HL-60 (cell line): ENCODE results near the gene VAV2.

ENCODE experiments used
- DNase-seq, 2 experiments: peaks; one replicate each; pipeline ENCODE4 v3.0.0-alpha.2; 2010 to 2020; ENCODE audit warnings: low read depth in 1 of 2, low spot score in 1 of 2
- H3K27ac ChIP-seq: fragments of 250-450 bp; sonication (Bioruptor Pico); replicated peaks from 2 replicates; pipeline ENCODE4 v1.5.1; 2020; ENCODE audit warnings: mild to moderate bottlenecking, moderate library complexity
- H3K27me3 ChIP-seq: fragments of 250-450 bp; sonication (Bioruptor Pico); 2 replicates; pipeline ENCODE4 v1.5.1; 2021; ENCODE audit warnings: mild to moderate bottlenecking, moderate library complexity; ENCODE audit not compliant: insufficient read depth, poor library complexity, severe bottlenecking
- H3K4me3 ChIP-seq: replicated peaks from 2 replicates; pipeline ENCODE4 v1.5.1; 2011; ENCODE audit warnings: mild to moderate bottlenecking, control low read depth, low read length; ENCODE audit not compliant: insufficient read depth
- CTCF ChIP-seq: IDR thresholded peaks from one replicate; pipeline ENCODE4 v1.5.1; 2011; ENCODE audit warnings: low read length, control low read depth, inconsistent platforms; ENCODE audit not compliant: insufficient read depth
- GABPA ChIP-seq: IDR thresholded peaks from 2 replicates; pipeline ENCODE4 v1.6.1; 2012; ENCODE audit warnings: low read depth
- POLR2AphosphoS5 ChIP-seq: IDR thresholded peaks from 2 replicates; pipeline ENCODE4 v1.6.1; 2012; ENCODE audit warnings: low read depth
- SPI1 ChIP-seq: IDR thresholded peaks from 2 replicates; pipeline ENCODE4 v1.6.1; 2012; ENCODE audit warnings: low read depth, mild to moderate bottlenecking, borderline replicate concordance
- TF ChIP-seq, protein P1 (sequence below): IDR thresholded peaks from 2 replicates; pipeline ENCODE4 v1.6.1; 2012; ENCODE audit warnings: low read depth; ENCODE audit not compliant: insufficient replicate concordance

VAV2 gene

GRCh38 chr9:133794016-133794760, 197.9 kb downstream of the VAV2 start:
- TF ChIP-seq GABPA, result no peak
- no peak for TF ChIP-seq CTCF
- TF ChIP-seq, protein P1, sequence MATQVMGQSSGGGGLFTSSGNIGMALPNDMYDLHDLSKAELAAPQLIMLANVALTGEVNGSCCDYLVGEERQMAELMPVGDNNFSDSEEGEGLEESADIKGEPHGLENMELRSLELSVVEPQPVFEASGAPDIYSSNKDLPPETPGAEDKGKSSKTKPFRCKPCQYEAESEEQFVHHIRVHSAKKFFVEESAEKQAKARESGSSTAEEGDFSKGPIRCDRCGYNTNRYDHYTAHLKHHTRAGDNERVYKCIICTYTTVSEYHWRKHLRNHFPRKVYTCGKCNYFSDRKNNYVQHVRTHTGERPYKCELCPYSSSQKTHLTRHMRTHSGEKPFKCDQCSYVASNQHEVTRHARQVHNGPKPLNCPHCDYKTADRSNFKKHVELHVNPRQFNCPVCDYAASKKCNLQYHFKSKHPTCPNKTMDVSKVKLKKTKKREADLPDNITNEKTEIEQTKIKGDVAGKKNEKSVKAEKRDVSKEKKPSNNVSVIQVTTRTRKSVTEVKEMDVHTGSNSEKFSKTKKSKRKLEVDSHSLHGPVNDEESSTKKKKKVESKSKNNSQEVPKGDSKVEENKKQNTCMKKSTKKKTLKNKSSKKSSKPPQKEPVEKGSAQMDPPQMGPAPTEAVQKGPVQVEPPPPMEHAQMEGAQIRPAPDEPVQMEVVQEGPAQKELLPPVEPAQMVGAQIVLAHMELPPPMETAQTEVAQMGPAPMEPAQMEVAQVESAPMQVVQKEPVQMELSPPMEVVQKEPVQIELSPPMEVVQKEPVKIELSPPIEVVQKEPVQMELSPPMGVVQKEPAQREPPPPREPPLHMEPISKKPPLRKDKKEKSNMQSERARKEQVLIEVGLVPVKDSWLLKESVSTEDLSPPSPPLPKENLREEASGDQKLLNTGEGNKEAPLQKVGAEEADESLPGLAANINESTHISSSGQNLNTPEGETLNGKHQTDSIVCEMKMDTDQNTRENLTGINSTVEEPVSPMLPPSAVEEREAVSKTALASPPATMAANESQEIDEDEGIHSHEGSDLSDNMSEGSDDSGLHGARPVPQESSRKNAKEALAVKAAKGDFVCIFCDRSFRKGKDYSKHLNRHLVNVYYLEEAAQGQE, result no peak
- TF ChIP-seq POLR2AphosphoS5, result no peak
- TF ChIP-seq SPI1, result no peak
- H3K4me3 ChIP-seq, result no peak overlapping the region
- no peak overlapping the region for H3K27ac ChIP-seq
- DNase-seq, result no peak
- H3K27me3 ChIP-seq, result peaks cover 7% of the 10 kb centered on the region

DNA sequence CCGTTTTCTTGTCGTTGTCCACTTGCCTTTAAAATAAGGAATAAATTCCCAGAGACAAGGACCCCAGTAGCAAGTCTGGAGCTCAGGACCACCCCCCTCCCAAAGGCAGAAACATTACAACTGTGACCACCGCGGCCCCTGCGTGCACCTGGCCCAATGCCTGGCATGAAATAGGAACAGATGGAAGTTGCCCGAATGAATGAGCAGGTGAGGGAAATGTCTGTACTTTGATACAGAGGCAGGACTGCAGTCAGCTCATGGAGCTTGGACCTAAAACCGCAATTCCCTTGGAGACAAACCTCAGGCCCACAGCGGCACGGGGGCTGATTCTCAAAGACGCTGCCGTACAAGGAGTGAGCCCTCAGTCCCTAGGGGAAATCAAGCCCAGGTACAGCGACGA, 198.7 kb downstream of the VAV2 start:
- TF ChIP-seq CTCF (no peak), POLR2AphosphoS5 (no peak), SPI1 (no peak), GABPA (no peak)
- TF ChIP-seq, protein P1, result no peak
- Histone ChIP-seq H3K27ac (no peak overlapping the region), H3K27me3 (peaks cover 11% of the 10 kb centered on the region), H3K4me3 (peak overlapping the region; percentile 31; the same call in 1 of the 2 replicates)
- DNase-seq, result no peak

- TF ChIP-seq CTCF (peak; percentile 84), GABPA (no peak), SPI1 (no peak), POLR2AphosphoS5 (no peak)
- TF ChIP-seq, protein P1, result no peak
- Histone ChIP-seq H3K27ac (no peak overlapping the region), H3K27me3 (peaks cover 11% of the 10 kb centered on the region), H3K4me3 (peak overlapping the region; percentile 31)
- peak; percentile 42 to 57 for DNase-seq
These were observed 199.2 kb downstream of the VAV2 start for GRCh38 chr9:133792721-133793470.
